ENCODE results near the gene MFSD1.
A peak's percentile ranks its signal among the peaks of the same experiment; 100 is the strongest.
"Not testable (repeated sequence)": the region's sequence is repeated elsewhere in the genome, so short reads cannot be mapped to it uniquely, and the experiment has no call there.

Gene MFSD1

GRCh38 chr3:158774965-158775364 lies 26.9 kb upstream of the MFSD1 start:
- Histone ChIP-seq H3K27ac (no peak overlapping the region), H3K4me3 (no peak overlapping the region)

- H3K4me3 ChIP-seq: no peak overlapping the region
- H3K27ac ChIP-seq: no peak overlapping the region
Observed at GRCh38 chr3:158775426-158776410, 26.1 kb upstream of the MFSD1 start.

GRCh38 chr3:158776531-158776930 lies 25.3 kb upstream of the MFSD1 start:
- Histone ChIP-seq H3K27ac (peak overlapping the region in 2 of 21 experiments; percentile 20 to 35), H3K4me3 (no peak overlapping the region)

DNA sequence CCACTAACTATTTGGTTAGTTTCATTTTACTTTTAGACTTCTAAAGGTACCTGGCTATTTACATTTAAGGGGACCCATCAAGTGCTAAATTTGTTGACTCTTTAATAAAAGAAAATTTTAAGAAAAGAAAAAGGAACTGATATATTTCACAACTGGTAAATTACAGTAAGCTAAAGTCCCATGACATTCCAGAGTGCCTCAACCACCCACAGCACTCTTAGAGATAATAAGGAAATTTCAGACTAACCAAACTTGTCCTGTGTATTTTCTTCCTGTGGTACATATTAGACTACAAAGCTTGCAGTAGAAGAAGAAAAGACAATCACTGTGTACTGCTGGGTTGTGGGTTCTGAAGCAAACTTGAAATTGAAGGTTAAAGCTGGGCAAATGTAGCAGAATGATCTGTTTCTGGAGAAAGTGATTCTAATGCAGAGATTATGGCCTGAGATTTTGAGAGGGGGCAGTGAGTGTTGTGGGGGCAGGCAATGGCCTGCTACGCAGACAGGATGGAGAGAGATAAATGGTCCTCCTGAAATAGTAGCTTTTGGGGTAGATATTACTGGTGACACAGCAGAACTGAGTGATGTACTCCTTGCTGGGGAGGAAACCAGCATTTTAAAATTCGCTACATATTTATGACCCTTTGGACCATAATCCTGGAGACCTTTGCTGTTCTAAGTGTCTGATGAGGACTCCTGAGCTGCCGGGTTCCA lies 24.5 kb upstream of the MFSD1 start:
- no peak overlapping the region for H3K4me3 ChIP-seq

DNA sequence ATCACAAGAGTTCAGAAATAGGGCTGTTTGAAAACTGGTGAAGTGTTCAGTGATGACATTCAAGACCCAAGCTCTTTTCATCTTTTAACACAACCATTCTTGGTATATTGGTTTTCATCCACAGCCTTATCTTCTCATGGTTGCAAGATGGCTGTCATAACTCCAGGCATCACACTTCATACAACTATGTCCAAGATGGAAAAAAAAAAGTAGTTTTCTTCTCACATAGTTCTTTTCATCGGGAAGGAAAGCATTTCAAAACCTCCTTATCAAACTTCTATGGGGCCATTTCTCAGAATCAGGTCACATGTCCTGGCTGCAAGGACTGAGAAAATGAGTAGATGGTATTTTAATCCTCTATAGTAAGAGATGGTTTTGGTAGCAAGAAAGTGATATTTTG lies 21.1 kb upstream of the MFSD1 start:
- Histone ChIP-seq H3K27ac (no peak overlapping the region), H3K4me3 (no peak overlapping the region)

More for the DNA sequence above, 24.5 kb upstream of the MFSD1 start:
- H3K27ac ChIP-seq: peak overlapping the region in 6 of 21 experiments; percentile 1 to 35 (median 18)

DNA sequence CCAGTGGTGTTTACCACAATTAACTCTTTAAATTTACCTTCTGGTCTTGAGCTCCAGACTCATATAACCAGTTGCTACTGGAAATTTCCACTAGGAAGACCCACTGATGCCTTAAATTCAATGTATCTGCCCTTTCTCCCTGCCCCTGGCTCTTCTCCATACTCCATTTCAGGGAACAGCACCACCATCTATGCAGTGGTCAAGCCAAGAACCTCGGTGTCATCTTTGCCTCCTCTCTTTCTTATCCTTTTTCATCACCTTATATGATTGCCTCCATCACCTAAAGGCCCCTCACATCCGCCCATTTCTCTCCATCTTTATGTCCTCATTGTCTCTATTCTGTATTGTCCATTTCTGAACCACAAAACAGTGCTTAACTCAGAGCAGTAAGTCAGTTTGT lies 20.7 kb upstream of the MFSD1 start:
- Histone ChIP-seq H3K27ac (no peak overlapping the region), H3K4me3 (no peak overlapping the region)

DNA sequence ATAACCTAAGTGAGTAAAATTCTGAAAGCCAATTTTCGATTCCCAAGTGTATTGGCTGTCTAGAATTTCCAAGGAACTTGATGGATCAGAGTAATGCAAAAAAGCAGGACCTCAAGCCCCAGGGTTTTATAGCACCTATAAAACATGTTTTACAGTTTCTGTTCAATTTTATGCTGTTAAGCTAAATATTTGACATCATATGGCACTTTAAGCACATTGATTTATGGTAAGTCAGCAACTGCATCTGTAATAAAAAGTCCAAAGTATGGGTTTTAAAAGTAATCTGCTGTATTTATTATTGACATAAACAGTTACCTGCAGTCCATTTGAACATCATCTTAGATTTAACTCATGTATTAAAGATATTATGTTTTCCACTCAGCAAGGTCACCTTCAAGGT lies 20.0 kb upstream of the MFSD1 start:
- H3K4me3 ChIP-seq: no peak overlapping the region
- H3K27ac ChIP-seq: no peak overlapping the region

DNA sequence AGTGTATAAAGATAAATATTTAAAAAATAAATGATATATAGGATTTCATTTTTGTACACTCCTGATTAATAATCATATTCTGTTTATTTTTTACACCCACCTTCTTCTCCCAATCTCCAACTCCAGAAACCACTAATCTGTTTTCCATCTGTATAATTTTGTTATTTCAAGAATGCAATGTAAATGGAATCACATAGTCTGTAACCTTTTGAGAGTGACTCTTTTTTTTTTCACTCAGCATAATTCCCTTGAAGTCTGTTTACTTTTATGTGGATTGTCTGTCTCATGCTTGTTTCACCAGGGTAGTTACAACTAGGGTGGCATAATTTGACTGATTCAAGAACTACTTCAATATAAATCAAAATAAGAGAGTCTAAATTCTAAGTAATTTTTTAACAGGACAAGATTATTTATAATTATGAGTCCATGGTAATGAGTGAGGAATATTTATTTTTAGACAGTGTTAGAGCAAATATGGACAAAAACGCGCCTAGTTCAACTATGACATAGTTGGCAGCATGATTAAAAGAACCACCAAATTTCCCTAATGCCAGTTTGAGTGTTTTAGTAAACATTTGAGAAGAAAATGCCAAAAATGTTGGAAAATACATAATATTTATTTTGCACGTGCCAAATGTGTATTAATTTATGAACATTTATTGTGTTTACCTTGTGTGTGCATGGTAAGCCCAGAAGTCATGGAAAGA lies 19.4 kb upstream of the MFSD1 start:
- H3K4me3 ChIP-seq: no peak overlapping the region
- H3K27ac ChIP-seq: no peak overlapping the region

DNA sequence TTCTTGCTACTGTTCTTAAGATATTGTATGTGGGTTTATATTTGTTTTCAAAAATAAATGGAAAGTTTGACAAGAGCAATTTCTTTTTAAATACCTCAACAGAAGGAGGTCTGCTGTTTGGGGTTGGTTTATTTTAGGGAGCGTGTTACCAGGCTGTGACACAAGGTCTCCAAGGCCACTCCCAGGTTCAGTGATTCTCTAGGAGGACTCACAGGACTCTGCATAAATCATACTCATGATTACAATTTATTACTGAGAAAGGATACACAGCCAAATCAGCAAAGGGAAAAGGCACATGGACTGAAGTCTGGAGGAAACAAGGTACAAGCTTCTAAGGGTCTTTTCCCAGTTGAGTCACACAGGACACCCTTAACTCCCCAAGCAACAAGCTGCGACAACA lies 18.8 kb upstream of the MFSD1 start:
- Histone ChIP-seq H3K27ac (no peak overlapping the region), H3K4me3 (no peak overlapping the region)

DNA sequence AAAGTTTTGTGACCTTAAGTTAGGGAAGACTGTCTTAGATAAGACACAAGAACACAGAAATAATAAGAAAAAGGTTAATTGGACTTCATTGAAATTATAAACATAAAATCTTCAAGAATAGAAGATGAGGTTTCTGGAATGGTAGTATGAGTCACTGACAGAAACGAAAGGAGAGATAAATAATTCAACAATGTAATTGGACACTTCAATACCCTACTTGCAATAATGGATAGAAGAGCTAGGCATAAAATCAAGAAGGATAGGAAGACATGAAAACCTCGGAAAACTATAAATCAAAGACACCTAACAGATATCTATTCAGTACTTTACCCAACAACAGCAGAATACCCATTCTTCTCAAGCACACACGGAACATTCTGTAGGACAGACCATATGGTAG lies 15.9 kb upstream of the MFSD1 start:
- Histone ChIP-seq H3K4me3 (no peak overlapping the region), H3K27ac (no peak overlapping the region)

GRCh38 chr3:158788446-158788845 lies 13.4 kb upstream of the MFSD1 start:
- Histone ChIP-seq H3K27ac (no peak overlapping the region), H3K4me3 (no peak overlapping the region)

DNA sequence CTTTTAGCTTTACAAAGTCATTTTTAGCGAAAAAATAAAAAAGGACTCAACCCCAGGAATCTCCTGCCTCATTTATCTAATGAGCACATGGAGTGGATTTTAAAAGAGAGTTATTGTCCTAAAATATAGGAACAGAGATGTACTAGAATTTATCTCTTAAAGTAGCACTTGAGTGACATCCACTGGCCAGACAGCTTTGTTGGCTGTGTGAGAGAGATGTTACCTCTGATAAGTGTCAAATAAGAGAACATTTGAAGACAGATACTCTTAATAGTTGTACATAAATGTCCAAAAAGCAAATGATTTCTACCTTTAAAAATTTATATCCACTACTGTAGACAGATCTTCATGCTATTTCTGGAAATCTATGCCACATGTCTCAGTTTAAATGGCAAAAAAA lies 12.3 kb upstream of the MFSD1 start:
- H3K27ac ChIP-seq: no peak overlapping the region
- H3K4me3 ChIP-seq: no peak overlapping the region

GRCh38 chr3:158790901-158791589 lies 10.8 kb upstream of the MFSD1 start:
- Histone ChIP-seq H3K4me3 (no peak overlapping the region), H3K27ac (peak overlapping the region in 1 of 21 experiments; percentile 16)

GRCh38 chr3:158791590-158791920 lies 10.3 kb upstream of the MFSD1 start:
- not testable (repeated sequence) for H3K4me3 ChIP-seq, H3K27ac ChIP-seq

GRCh38 chr3:158792709-158793108 lies 9.1 kb upstream of the MFSD1 start:
- Histone ChIP-seq H3K27ac (no peak overlapping the region), H3K4me3 (no peak overlapping the region)

DNA sequence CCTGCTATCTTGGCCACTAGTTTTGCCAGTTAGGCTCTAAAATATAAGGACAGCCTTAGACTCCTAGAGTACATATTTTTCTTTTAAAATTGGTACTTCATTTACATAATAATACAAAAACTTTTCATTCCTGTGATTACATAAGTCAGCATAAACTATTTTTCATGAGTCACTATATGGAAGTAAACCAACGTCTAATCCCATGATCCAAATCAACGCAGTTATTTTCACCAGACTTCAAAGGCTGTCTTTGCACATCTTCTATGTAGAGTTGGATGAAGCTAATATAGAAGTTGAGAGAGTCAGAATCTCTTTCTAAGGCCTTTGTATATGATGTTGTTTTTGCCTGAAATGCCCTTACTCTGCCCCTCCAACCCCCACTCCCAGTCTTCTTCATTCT lies 7.6 kb upstream of the MFSD1 start:
- H3K27ac ChIP-seq: no peak overlapping the region

GRCh38 chr3:158794936-158795518 lies 6.8 kb upstream of the MFSD1 start:
- H3K4me3 ChIP-seq: no peak overlapping the region
- no peak overlapping the region for H3K27ac ChIP-seq

More for the DNA sequence above, 7.6 kb upstream of the MFSD1 start:
- no peak overlapping the region for H3K4me3 ChIP-seq

DNA sequence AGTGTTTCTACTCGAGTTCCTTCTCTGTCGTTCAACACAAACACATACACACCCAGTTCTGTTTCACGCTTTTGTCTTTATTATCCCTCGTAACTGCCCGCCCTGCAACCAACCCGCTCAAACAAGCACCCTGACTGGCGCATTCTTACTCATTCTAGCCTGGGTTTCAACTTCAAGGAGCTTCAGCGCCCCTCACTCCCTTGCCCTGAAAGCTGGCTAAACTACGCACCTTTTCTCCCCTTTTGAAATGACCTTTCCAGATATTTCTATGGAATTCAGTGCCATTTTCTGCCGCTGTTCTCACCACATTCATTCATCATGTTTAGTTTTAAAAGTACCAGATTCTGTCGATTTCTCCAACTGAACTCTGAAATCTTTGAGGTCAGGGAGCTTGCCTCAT lies 653 bp upstream of the MFSD1 start:
- Histone ChIP-seq H3K4me3 (peak overlapping the region; percentile 64 to 96 (median 75)), H3K27ac (peak overlapping the region in 20 of 21 experiments; percentile 55 to 96 (median 89))
